ENCODE data around the gene GPR42.

The GPR42 gene, protein sequence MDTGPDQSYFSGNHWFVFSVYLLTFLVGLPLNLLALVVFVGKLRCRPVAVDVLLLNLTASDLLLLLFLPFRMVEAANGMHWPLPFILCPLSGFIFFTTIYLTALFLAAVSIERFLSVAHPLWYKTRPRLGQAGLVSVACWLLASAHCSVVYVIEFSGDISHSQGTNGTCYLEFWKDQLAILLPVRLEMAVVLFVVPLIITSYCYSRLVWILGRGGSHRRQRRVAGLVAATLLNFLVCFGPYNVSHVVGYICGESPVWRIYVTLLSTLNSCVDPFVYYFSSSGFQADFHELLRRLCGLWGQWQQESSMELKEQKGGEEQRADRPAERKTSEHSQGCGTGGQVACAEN

DNA sequence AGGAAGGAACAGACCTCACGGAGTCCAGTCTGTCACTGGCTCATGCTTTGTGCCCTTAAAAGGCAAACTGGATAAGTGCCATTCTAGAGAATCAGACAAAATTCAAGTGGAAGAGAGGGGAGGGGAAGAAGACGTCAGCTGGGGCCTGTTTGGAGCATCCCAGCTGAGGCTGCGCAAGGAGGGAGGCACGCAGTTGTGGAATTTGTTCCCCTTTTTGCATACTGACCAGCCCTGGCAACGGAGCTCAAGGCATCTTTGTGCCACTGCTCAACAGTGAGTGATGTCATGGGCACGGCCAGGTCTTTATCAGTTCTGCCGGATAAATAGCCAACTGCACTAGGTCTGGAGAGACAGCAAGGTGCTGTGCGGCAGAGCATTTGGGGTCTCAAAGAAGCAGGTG lies at the start of gene GPR42:
GPR42 (plus strand) TSS at position 347 of the 400 bp plus-strand sequence. CDS start 292 bp downstream, outside the sequence.
- peak in 1 of 2 donors; percentile 7 for DNase-seq

DNA sequence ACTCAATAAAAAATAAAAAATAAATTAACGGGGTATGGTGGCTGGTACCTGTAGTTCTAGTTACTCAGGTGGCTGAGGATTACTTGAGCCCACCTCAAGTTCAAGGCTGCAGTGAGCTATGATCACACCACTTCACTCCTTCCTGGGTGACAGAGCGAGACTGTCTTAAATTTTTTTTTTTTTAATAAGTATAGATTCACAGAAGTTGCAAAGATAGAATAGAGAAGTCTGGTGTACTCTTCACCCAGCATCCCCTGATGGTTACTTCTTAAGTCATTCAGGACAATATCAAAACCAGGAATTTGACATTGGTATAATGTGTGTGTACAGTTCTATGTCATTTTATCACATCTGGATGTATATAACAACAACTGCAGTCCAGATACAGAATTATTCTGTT lies 49.6 kb upstream of the GPR42 start:
- no peak for DNase-seq

DNA sequence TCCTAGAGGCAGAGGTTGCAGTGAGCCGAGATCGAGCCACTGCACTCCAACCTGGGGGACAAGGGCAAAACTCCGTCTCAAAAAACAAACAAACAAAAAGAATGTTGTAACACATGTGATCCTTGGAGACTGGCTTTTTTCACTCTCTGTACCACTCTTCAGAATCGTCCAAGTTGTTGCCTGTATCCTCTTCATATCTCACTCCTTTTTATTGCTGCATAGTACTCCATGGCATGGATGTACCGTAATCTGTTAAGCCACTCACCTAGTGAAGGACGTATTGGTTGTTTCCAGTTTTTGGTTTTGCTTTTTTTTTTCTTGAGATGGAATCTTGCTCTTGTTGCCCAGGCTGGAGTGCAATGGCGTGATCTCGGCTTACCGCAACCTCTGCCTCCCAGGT lies 48.9 kb upstream of the GPR42 start:
- DNase-seq, result no peak

DNA sequence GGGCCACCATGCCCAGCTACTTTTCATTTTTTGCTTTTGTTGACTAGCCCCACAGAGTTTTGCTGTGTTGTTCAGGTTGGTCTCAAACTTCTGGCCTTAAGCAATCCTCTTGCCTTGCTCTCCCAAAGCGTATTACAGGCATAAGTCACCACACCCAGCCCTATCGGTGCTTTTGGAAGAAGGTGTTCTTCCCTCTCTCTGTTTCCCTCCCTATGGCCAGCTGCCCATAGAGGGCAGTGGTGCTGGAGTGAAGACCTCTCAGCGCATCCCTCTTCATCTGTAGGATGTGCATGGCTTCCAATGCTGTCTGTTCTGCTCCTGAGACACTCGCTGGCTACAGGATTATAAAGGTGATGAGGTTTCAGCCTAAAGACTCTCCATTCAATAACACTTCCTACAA lies 43.2 kb upstream of the GPR42 start:
- DNase-seq, result no peak

DNA sequence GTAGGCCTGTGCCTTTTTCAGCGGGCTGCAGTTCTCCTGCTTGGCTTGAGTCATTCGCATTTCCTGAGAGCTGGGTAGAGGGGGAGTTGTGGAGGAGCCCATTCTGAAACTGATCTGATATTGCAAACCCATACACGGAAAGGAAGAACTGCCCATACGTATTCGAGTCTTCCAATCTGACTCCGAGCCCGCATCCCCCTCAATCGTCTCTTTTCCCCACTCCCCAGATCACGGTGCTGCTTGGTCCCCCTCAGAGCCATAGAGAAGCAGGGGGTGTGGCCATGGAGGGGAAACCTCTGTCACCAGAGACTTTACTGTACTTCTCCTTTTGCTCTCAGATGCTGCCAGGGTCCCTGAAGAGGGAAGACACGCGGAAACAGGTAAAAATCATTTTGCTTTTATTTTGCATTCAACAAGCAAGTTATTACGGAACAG lies 42.0 kb upstream of the GPR42 start, which contains the start of gene CD22:
CD22 (plus strand) TSS at position 337 of the 435 bp plus-strand sequence. CDS start 2,854 bp downstream, outside the sequence.
- DNase-seq, result no peak

DNA sequence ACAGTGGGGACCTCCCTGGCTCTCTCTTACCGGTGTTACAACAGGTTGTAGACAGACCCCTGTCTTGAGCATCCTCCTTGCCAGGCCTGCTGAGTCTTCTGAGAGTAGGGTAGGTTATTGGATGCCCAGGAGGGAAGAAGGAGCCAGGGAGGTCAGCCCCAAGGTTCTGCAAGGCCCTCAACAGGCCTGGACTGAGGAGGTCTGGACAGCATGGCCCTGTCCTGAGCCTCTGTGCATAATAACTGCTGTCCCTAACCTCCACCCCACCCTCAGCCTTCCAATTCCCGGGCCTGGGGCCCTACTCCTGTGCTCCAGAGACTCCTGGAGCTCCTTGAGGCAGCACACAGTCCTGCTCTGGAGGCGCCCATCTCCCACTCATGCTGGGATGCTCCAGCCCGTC lies 41.5 kb upstream of the GPR42 start:
- no peak for DNase-seq

DNA sequence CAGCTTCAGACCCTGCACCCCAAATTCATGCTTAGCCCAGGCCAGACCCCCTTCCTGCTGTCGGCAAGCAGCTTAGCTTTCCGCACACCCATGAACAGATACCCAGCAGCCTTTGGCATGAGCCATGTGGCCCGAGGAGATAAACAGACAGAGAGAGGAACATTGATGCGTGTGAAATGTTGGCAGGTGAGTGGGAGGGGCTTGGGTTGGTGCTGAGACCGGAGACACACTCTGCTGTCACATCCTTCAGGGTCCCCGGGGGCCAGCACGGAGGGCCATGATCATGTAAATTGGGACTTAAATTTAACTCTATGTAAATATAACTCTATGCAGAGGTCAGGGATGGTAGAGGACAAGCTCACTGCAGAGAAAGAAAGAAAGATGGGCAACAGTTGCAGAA lies 40.4 kb upstream of the GPR42 start:
- no peak for DNase-seq

DNA sequence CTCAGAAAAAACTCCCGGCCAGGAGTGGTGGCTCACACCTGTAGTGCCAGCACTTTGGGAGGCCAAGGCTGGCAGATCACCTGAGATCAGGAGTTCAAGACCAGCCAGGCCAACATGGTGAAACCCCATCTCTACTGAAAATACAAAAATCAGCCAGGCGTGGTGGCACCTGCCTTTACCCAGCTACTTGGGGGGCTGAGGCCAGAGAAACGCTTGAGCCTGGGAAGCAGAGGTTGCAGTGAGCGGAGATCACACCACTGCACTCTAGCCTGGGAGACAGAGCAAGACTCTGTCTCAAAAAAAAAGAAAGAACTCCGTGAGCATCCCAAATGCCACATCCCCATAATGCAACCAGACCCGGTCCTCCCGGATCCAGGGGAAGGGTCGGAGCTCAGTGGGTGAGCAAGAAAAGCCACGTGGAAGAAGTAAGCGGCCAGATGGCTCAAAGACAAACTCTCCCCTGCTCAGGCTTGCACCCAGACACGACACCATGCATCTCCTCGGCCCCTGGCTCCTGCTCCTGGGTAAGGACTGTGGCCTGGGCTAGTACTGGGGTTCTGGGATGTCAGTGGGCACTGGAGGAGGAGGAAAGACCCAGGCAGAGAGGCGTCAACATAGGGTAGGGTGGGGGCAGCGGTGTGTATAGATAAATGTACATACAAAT lies 39.2 kb upstream of the GPR42 start:
- no peak for DNase-seq

DNA sequence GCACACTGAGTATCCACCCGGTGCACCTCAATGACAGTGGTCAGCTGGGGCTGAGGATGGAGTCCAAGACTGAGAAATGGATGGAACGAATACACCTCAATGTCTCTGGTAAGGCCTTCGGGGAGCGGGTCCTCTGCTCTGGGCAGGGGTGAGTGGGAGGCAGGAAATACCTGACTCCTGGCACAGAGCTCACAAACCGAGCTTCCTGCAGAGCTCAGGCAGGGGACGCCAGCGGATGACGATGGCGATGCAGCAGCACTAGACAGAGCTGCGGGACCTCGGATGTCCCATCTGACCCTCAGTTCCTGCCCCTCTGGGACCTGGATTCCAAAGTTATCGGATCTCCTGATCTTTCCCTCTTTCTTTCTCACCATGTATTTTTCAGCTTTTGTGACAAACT lies 38.1 kb upstream of the GPR42 start:
- peak in 1 of 2 donors; percentile 46 for DNase-seq

DNA sequence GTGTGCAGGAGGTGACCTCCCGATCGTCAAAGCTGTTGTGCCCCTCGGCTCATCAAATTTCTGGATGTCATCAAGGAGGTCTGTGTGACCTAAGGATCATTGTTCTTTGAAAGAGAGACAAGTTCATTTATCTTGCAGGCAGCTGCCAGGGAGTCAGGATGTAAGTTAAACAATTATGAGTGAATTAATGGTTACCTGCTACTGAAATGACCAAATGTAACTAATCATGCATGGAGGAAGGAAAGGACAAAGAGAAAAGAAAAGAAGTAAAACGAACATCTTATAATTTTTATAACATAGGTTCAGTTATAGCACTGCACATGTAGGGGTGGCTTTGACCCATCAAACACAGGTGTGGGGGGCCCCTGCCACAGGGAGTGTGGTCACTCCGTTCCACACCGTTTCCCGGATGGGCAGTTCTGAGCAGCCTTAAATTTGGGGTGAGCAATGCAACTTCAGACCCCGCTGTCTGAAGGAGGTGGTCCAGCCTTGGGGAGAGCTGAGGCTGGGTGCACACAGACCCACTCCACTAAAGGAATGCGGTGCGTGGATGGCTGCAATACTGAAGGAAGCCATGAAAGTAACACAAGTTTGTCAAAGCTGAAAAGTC lies 36.6 kb upstream of the GPR42 start:
- no peak for DNase-seq

DNA sequence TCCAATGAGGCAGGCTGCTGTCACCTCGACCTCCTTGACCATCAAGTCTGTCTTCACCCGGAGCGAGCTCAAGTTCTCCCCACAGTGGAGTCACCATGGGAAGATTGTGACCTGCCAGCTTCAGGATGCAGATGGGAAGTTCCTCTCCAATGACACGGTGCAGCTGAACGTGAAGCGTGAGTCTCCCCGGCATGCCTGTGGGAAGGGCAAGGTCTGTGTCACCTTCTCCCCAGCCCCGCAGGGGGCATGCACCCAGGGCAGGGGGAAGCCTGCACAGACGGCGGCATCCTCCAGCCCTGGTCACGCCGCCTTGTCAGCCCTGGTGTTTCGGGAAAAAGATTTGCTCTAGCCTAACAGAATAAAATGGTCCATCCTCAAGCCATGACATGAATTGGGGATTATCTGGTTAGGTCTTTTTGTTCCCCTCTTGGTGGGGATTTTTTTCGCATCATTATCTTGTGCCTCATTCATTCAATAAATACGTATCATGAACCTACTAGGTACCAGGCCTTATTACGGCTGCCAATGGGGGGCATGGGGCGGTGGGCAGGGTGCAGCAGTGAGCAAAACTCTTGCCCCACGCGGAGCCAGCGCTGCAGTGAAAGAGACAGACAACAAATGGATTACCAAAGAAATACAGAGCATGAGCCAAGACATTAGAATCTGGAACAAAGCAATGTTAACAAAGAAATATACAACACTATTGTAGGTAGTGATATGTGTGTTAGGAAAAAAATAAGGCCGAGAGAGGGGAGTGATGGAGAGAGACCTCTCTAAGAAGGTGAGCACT lies 34.5 kb upstream of the GPR42 start:
- no peak for DNase-seq

DNA sequence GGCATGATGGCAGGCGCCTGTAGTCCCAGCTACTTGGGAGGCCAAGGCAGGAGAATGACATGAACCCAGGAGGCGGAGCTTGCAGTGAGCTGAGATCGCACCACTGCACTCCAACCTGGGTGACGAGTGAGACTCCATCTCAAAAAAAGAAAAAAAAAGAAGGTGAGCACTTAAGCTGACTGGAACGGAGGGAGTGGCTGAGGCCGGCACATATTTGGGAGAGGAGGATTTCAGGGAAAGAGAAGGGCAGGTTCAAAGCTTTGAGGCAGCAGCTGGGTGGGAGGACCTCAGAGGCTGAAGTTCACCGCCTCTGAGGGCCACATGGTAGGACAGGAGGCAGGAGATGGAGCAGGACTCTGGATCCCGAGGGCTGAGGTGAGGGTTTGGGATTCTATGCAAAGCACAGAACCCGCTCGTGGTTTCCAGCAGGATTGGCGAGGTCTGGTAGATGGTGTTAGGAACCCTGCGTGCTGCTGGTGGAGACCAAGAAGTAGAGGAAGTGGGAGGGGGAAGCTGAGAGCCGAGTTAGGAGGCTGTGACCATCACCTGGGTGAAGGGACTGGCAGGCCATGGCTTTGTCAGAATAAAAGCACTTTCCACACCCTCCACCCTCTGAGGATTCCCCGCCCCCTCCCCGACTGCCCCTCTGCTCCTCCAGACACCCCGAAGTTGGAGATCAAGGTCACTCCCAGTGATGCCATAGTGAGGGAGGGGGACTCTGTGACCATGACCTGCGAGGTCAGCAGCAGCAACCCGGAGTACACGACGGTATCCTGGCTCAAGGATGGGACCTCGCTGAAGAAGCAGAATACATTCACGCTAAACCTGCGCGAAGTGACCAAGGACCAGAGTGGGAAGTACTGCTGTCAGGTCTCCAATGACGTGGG lies 33.5 kb upstream of the GPR42 start:
- no peak for DNase-seq

DNA sequence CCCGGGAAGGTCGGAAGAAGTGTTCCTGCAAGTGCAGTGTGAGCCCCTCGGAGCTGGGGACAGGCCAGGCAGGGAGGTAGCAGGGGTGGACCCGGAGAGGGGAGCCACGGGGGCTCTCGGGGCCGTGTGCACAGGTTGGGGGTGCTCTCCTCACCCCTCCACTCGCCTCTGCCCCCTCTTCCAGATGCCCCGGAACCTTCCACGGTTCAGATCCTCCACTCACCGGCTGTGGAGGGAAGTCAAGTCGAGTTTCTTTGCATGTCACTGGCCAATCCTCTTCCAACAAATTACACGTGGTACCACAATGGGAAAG lies 32.9 kb upstream of the GPR42 start:
- DNase-seq, result no peak

DNA sequence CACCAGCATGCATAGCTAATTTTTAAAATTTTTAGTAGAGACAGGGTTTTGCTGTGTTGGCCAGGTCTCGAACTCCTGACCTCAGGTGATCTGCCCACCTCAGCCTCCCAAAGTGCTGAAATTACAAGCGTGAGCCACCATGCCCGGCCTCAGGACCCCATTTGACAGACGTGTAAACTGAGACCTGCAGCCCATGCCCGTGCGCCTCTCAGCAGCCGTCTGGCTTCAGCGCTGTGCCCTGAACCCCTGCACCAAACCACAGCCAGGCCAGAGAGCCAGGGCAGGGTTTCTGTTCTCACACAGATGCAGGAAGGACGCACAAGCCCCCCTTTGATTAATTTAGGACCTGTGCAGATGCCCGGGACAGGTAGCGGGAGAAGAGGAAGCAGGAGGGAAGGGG lies 30.4 kb upstream of the GPR42 start:
- no peak for DNase-seq

DNA sequence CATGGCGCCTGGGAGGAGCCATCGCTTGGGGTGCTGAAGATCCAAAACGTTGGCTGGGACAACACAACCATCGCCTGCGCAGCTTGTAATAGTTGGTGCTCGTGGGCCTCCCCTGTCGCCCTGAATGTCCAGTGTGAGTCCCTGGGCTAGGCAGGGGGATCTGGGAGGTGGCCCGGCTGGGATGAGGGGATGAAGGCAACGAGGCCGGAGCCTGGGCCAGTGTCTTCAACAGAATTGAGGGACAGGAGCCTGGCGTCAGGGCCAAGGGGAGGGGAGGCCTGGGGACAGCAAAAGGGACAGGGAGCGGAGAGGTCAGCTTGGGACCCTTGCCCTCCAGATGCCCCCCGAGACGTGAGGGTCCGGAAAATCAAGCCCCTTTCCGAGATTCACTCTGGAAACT lies 29.9 kb upstream of the GPR42 start:
- no peak for DNase-seq

DNA sequence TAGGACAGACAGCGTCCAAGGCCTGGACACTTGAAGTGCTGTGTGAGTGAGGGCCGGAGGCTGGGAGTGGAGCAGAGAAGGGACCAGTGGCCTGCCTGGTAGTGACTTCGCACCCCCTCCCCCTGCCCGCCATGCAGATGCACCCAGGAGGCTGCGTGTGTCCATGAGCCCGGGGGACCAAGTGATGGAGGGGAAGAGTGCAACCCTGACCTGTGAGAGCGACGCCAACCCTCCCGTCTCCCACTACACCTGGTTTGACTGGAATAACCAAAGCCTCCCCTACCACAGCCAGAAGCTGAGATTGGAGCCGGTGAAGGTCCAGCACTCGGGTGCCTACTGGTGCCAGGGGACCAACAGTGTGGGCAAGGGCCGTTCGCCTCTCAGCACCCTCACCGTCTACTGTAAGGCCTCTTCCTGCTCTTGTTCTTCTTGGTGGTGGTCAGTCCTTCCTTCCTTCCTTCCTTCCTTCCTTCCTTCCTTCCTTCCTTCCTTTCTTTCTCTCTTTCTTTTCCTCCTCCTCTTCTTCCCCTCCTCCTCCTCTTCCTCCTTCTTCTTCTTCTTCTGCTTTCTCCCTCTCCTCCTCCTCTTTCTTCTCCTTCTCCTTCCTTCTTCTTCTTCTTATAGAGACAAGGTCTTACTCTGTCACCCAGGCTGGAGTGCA lies 29.2 kb upstream of the GPR42 start:
- no peak for DNase-seq

DNA sequence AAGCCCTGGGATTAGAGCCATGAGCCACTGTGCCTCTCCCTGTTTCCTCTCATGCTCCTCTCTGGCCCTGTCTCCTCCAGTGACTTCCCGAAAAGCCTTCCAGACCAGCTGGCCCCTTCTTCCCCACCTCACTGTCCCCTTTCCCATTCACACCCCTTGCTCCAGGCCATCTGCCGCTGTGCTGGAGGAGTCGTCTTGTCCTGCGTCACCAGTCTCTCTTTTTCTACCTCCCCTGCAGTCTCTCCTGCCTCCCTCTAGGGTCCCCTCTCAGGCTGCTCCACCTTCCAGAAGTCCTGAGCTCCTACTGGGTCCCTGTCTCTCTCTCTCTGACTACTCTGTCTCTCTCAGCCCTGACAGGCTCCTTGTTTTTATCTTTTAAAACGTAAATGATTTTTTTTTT lies 28.4 kb upstream of the GPR42 start:
- DNase-seq, result no peak

DNA sequence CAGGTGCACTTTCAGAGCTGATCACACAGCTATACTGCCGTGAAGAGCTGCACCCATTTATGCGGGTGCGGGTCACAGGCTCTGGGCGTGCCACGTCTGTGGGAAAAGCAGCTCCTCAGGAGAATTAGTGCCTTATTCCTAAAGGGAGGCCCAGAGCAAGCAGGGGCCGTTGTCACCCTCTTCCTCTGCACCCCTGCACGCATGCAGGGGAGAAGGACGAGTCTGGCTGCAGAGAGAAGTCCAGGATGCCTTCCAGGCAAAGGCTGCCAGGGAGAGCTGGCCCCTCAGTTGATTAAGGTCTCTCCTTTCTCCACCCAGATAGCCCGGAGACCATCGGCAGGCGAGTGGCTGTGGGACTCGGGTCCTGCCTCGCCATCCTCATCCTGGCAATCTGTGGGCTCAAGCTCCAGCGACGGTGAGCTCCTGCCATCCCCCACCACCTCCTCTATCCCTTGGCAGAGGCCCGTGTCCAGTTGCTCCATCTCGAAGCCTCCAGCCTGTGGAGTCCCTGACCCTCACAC lies 26.3 kb upstream of the GPR42 start:
- no peak for DNase-seq

DNA sequence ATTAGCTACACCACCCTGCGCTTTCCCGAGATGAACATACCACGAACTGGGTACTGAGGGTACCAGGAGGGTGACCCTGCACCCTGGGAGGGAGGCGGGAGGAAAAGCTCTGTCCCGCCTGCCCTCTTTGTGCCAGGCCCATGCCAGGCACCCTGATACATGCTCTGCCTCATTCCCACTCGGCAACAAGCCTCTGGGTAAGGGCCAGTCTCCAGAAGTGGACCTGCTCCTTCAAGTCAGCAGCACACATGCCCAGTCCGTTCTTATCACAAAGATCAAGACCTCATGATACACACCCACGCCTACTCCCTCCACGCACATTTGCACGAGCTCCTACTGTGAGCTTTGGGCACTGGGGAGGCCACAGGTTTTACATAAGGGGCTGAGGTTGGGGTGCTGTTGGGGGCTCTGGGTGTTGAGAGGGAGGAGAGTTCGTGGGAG lies 25.2 kb upstream of the GPR42 start:
- DNase-seq, result peak in 1 of 2 donors; percentile 20

DNA sequence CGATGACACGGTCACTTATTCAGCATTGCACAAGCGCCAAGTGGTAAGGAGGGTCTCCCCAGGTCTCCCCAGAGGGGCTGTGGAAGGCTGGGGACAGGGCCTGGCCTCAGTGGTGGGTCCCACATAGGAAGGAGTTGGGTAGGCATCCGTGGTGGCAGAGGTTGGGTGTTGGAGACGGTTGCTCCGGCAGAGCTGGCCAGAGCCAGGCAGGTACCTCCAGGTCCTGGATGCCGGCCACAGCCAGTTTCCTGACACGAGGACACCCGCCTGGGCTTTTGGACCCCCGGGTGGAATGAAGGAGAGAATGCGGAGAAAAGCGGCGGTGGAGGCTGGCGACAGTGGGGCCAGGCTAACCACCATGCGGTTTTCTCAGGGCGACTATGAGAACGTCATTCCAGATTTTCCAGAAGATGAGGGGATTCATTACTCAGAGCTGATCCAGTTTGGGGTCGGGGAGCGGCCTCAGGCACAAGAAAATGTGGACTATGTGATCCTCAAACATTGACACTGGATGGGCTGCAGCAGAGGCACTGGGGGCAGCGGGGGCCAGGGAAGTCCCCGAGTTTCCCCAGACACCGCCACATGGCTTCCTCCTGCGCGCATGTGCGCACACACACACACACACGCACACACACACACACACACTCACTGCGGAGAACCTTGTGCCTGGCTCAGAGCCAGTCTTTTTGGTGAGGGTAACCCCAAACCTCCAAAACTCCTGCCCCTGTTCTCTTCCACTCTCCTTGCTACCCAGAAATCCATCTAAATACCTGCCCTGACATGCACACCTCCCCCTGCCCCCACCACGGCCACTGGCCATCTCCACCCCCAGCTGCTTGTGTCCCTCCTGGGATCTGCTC lies 24.4 kb upstream of the GPR42 start:
- peak; percentile 64 to 76 for DNase-seq
